Measurements from ENCODE around the gene MYRFL.

GRCh38 chr12:69994724-69995173 is 169.7 kb downstream of the MYRFL start:
- no peak for TF ChIP-seq POLR2A (IDR thresholded peaks at IDR 0.05)
- no peak for TF ChIP-seq POLR2AphosphoS5 (IDR thresholded peaks at IDR 0.05)
- no peak for TF ChIP-seq CTCF (IDR thresholded peaks at IDR 0.05)
